CD8-positive, alpha-beta memory T cell (primary cell): ENCODE data around the gene GRID1. TPM values are rescaled to one million over a fixed set of nuclear protein-coding genes. Genes with fewer than 3 reads are reported as not detected.

ENCODE experiments used
- CTCF ChIA-PET: fragments of 350-600 bp; sonication (Branson Sonifier 250); formaldehyde crosslinking; loops from one replicate; lab custom pipeline; 2021; ENCODE audit warnings: antibody characterized with exemption; lab: Charles Lee
- POLR2A ChIA-PET: fragments of 350-600 bp; sonication (Branson Sonifier 250); formaldehyde crosslinking; loops from one replicate; lab custom pipeline; 2021; ENCODE audit warnings: antibody characterized with exemption; lab: Charles Lee
- DNase-seq, 5 donors: peaks; one replicate each; pipeline versions ENCODE4 v3.0.0 to v3.0.0-alpha.2; 2020 to 2022; ENCODE audit warnings: mixed read lengths in 1 of 5
- H3K27ac ChIP-seq: one replicate; pipeline ENCODE4 v1.7.0; 2013; ENCODE audit warnings: low read depth, mild to moderate bottlenecking, low read length, moderate library complexity
- H3K27me3 ChIP-seq: 2 replicates; pipeline ENCODE4 v1.7.0; 2013; ENCODE audit warnings: low read length, mild to moderate bottlenecking; ENCODE audit not compliant: insufficient read depth, poor library complexity, severe bottlenecking
- H3K36me3 ChIP-seq: 2 replicates; pipeline ENCODE4 v1.7.0; 2013; ENCODE audit warnings: mild to moderate bottlenecking, low read length, moderate library complexity; ENCODE audit not compliant: insufficient read depth
- H3K4me1 ChIP-seq: 2 replicates; pipeline ENCODE4 v1.7.0; 2013; ENCODE audit warnings: mild to moderate bottlenecking, low read length, moderate library complexity; ENCODE audit not compliant: insufficient read depth
- H3K4me3 ChIP-seq: 2 replicates; pipeline ENCODE4 v1.7.0; 2013; ENCODE audit warnings: mild to moderate bottlenecking, low read length
- H3K9me3 ChIP-seq: 2 replicates; pipeline ENCODE4 v1.7.0; 2013; ENCODE audit warnings: mild to moderate bottlenecking, low read length
- H3K27ac Mint-ChIP-seq, 8 donors: one replicate each; pipeline ENCODE4 v1.8.0; 2020 to 2021; ENCODE audit warnings: mixed read lengths in 8 of 8, mild to moderate bottlenecking in 6 of 8, inconsistent platforms in 3 of 8, moderate library complexity in 3 of 8
- H3K27me3 Mint-ChIP-seq, 2 donors: one replicate each; pipeline ENCODE4 v1.8.0; 2020 to 2021; ENCODE audit warnings: mixed read lengths in 2 of 2, mild to moderate bottlenecking in 1 of 2, moderate library complexity in 1 of 2
- H3K36me3 Mint-ChIP-seq, 3 donors: one replicate each; pipeline ENCODE4 v1.8.0; 2020 to 2021; ENCODE audit warnings: mixed read lengths in 3 of 3, inconsistent platforms in 1 of 3, mild to moderate bottlenecking in 1 of 3
- H3K4me1 Mint-ChIP-seq, 3 donors: one replicate each; pipeline ENCODE4 v1.8.0; 2020 to 2021; ENCODE audit warnings: mixed read lengths in 3 of 3, inconsistent platforms in 1 of 3, mild to moderate bottlenecking in 1 of 3
- H3K4me3 Mint-ChIP-seq, 7 donors: one replicate each; pipeline ENCODE4 v1.8.0; 2020 to 2021; ENCODE audit warnings: mixed read lengths in 7 of 7, mild to moderate bottlenecking in 6 of 7, moderate library complexity in 4 of 7, inconsistent platforms in 2 of 7
- H3K9me3 Mint-ChIP-seq, 5 donors: one replicate each; pipeline ENCODE4 v1.8.0; 2020 to 2022; ENCODE audit warnings: mixed read lengths in 5 of 5, mild to moderate bottlenecking in 3 of 5, moderate library complexity in 2 of 5, inconsistent platforms in 1 of 5
- polyA plus RNA-seq: library from polyadenylated mRNA; unstranded; fragments of 300-500 nt; fragmentation: Illumina TruSeq; gene quantifications from one replicate; pipeline ENCODE4 v1.2.3, GENCODE V29; 2021
- total RNA-seq, 2 experiments: library from RNA; stranded (reverse); gene quantifications; one replicate each; pipeline ENCODE4 v1.2.3, GENCODE V29; 2021

The GRID1 gene
- total and polyA plus RNA-seq, 3 experiments from 2014 or later = not detected

- H3K27me3 ChIP-seq = peaks cover 16% of the 10 kb centered on the region
- no peaks in the 10 kb centered on the region for H3K9me3 ChIP-seq
- H3K9me3 Mint-ChIP-seq = peaks cover 0 to 2% (median 0%) of the 10 kb centered on the region in 5 donors
- no peaks in the 10 kb centered on the region for H3K36me3 ChIP-seq
- H3K4me1 ChIP-seq = peaks cover 9% of the 10 kb centered on the region
- H3K27ac Mint-ChIP-seq = no peak overlapping the region
- ChIA-PET POLR2A (no interaction called here), CTCF (interaction anchor here (1.9 kb wide), 1 partner anchor 15 kb away, joined by 5 read pairs; no protein-coding TSS in a partner anchor)
- H3K27ac ChIP-seq = no peak overlapping the region
- no peaks in the 10 kb centered on the region for H3K36me3 Mint-ChIP-seq
- peaks cover 4 to 23% (median 9%) of the 10 kb centered on the region in 3 donors for H3K4me1 Mint-ChIP-seq
- DNase-seq = no peak
- peaks cover 20 to 41% of the 10 kb centered on the region in 2 donors for H3K27me3 Mint-ChIP-seq
- H3K4me3 ChIP-seq = no peak overlapping the region
- H3K4me3 Mint-ChIP-seq = peak overlapping the region in 1 of 7 donors; percentile 65
These were observed 5.2 kb downstream of the GRID1 start for GRCh38 chr10:86361156-86362128.

GRCh38 chr10:86360657-86361056 is 5.9 kb downstream of the GRID1 start:
- Histone ChIP-seq H3K4me1 (peaks cover 7% of the 10 kb centered on the region), H3K36me3 (no peaks in the 10 kb centered on the region), H3K27ac (no peak overlapping the region), H3K9me3 (no peaks in the 10 kb centered on the region), H3K4me3 (no peak overlapping the region), H3K27me3 (peaks cover 14% of the 10 kb centered on the region)
- peaks cover 3 to 21% (median 8%) of the 10 kb centered on the region in 3 donors for H3K4me1 Mint-ChIP-seq
- no peak for DNase-seq
- no peak overlapping the region for H3K27ac Mint-ChIP-seq
- H3K27me3 Mint-ChIP-seq = peaks cover 20 to 43% of the 10 kb centered on the region in 2 donors
- ChIA-PET POLR2A (no interaction called here), CTCF (no interaction called here)
- H3K4me3 Mint-ChIP-seq = no peak overlapping the region
- H3K36me3 Mint-ChIP-seq = no peaks in the 10 kb centered on the region
- H3K9me3 Mint-ChIP-seq = peaks cover 0 to 2% (median 0%) of the 10 kb centered on the region in 5 donors

GRCh38 chr10:86359954-86360353 is 6.6 kb downstream of the GRID1 start:
- Mint-ChIP-seq H3K4me3 (no peak overlapping the region), H3K4me1 (peaks cover 0 to 16% (median 4%) of the 10 kb centered on the region in 3 donors), H3K36me3 (no peaks in the 10 kb centered on the region), H3K27me3 (peaks cover 18 to 41% of the 10 kb centered on the region in 2 donors), H3K9me3 (peaks cover 0 to 2% (median 0%) of the 10 kb centered on the region in 5 donors), H3K27ac (no peak overlapping the region)
- Histone ChIP-seq H3K27ac (no peak overlapping the region), H3K9me3 (no peaks in the 10 kb centered on the region), H3K27me3 (peaks cover 10% of the 10 kb centered on the region), H3K36me3 (no peaks in the 10 kb centered on the region), H3K4me3 (no peak overlapping the region), H3K4me1 (peaks cover under 1% of the 10 kb centered on the region)
- DNase-seq = no peak
- CTCF ChIA-PET = no interaction called here
- POLR2A ChIA-PET = no interaction called here

DNA sequence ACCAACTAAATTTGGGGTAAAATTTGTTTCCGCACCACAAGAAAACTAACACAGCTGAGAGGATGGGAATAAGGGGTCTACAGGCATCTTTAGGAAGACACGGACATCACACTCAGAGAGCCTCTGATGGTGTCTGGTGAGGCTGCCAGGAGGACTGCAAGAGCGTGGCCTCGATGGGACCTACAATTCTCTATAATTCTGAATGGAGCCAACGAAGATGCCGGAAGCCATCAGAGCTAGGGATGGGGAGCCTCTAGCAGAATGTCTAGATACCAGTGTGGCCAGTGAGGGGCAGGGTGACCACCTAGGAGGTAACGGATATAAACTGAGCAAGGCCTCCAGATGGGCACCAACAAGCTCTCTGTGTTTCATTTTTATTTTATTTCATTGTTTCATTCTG is 7.5 kb downstream of the GRID1 start:
- DNase-seq = no peak
- Mint-ChIP-seq H3K36me3 (no peaks in the 10 kb centered on the region), H3K4me3 (no peak overlapping the region), H3K4me1 (peaks cover 0 to 10% (median 2%) of the 10 kb centered on the region in 3 donors), H3K9me3 (peaks cover 0 to 2% (median 0%) of the 10 kb centered on the region in 5 donors), H3K27ac (peak overlapping the region in 1 of 8 donors; percentile 51), H3K27me3 (peaks cover 13 to 43% of the 10 kb centered on the region in 2 donors)
- no peak overlapping the region for H3K27ac ChIP-seq
- no peaks in the 10 kb centered on the region for H3K36me3 ChIP-seq
- H3K9me3 ChIP-seq = no peaks in the 10 kb centered on the region
- peaks cover 4% of the 10 kb centered on the region for H3K27me3 ChIP-seq
- H3K4me3 ChIP-seq = no peak overlapping the region
- POLR2A ChIA-PET = no interaction called here
- no peaks in the 10 kb centered on the region for H3K4me1 ChIP-seq
- CTCF ChIA-PET = no interaction called here

GRCh38 chr10:86357676-86358075 is 8.9 kb downstream of the GRID1 start:
- H3K9me3 Mint-ChIP-seq = peaks cover 0 to 2% (median 0%) of the 10 kb centered on the region in 5 donors
- H3K27ac Mint-ChIP-seq = peak overlapping the region in 1 of 8 donors; percentile 35
- H3K27ac ChIP-seq = no peak overlapping the region
- H3K4me1 ChIP-seq = no peaks in the 10 kb centered on the region
- ChIA-PET POLR2A (no interaction called here), CTCF (no interaction called here)
- peaks cover 9 to 39% of the 10 kb centered on the region in 2 donors for H3K27me3 Mint-ChIP-seq
- H3K4me1 Mint-ChIP-seq = no peaks in the 10 kb centered on the region
- no peaks in the 10 kb centered on the region for H3K36me3 ChIP-seq
- H3K36me3 Mint-ChIP-seq = peaks cover 0 to 1% (median 0%) of the 10 kb centered on the region in 3 donors
- no peak overlapping the region for H3K4me3 ChIP-seq
- H3K27me3 ChIP-seq = no peaks in the 10 kb centered on the region
- H3K9me3 ChIP-seq = no peaks in the 10 kb centered on the region
- no peak overlapping the region for H3K4me3 Mint-ChIP-seq
- DNase-seq = no peak

- POLR2A ChIA-PET = no interaction called here
- Histone ChIP-seq H3K4me1 (no peaks in the 10 kb centered on the region), H3K9me3 (no peaks in the 10 kb centered on the region), H3K27ac (no peak overlapping the region), H3K36me3 (no peaks in the 10 kb centered on the region), H3K27me3 (no peaks in the 10 kb centered on the region), H3K4me3 (no peak overlapping the region)
- CTCF ChIA-PET = no interaction called here
- H3K27ac Mint-ChIP-seq = peak overlapping the region in 1 of 8 donors; percentile 34
- no peaks in the 10 kb centered on the region for H3K4me1 Mint-ChIP-seq
- peaks cover 0 to 6% (median 0%) of the 10 kb centered on the region in 5 donors for H3K9me3 Mint-ChIP-seq
- peaks cover 0 to 5% (median 0%) of the 10 kb centered on the region in 3 donors for H3K36me3 Mint-ChIP-seq
- H3K4me3 Mint-ChIP-seq = no peak overlapping the region
- H3K27me3 Mint-ChIP-seq = peaks cover 2 to 39% of the 10 kb centered on the region in 2 donors
- no peak for DNase-seq
These were observed 9.6 kb downstream of the GRID1 start for GRCh38 chr10:86357041-86357440.

DNA sequence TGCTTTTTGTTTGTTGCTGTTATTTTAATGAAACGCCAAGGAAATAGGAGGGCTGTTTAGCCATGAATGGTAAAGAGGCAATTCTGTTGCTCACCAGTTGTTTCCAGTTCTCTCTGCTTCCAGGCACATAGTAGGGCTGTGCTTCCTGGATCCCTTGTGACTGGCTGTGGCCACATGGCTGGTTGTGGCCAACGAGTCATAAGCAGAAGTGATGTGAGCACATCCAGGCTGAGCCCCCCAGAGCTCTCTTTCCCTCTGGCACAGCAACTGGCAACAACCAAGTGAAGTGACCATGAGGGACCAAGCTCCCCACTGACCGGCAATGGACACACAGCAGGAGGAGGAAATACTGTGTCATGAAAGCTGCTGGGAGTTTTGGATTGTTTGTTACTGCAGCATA is 10.3 kb downstream of the GRID1 start:
- Histone ChIP-seq H3K36me3 (no peaks in the 10 kb centered on the region), H3K4me1 (no peaks in the 10 kb centered on the region), H3K27me3 (no peaks in the 10 kb centered on the region), H3K27ac (no peak overlapping the region), H3K4me3 (no peak overlapping the region), H3K9me3 (no peaks in the 10 kb centered on the region)
- ChIA-PET POLR2A (no interaction called here), CTCF (no interaction called here)
- H3K4me1 Mint-ChIP-seq = no peaks in the 10 kb centered on the region
- DNase-seq = no peak
- H3K27ac Mint-ChIP-seq = no peak overlapping the region
- H3K9me3 Mint-ChIP-seq = peaks cover 0 to 6% (median 0%) of the 10 kb centered on the region in 5 donors
- H3K36me3 Mint-ChIP-seq = peaks cover 0 to 5% (median 0%) of the 10 kb centered on the region in 3 donors
- H3K27me3 Mint-ChIP-seq = peaks cover 2 to 38% of the 10 kb centered on the region in 2 donors
- H3K4me3 Mint-ChIP-seq = no peak overlapping the region

DNA sequence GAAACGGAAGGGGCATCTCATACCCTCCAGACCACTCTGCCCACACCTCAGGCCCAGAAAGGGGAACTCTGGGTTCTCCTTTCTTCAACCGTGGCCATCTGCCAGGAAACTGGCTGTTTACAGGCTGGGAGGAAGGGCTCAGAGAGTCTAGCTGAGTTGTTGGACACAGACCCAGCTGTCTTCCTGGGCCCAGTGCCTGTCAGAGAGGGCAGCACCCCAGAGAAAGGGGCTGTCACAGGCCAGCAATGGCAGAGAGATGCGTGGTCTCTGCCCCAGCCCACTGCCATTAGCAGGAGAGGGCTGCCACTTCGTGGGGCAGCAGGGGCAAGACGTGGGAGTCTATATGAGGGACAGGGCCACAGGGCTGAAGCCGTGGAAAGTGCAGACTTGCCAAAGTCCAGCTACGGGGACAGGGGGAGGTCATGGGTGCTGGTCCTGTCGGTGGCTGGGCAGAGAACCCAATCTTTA is 11.0 kb downstream of the GRID1 start:
- no peak overlapping the region for H3K4me3 Mint-ChIP-seq
- H3K27me3 ChIP-seq = no peaks in the 10 kb centered on the region
- no peaks in the 10 kb centered on the region for H3K4me1 Mint-ChIP-seq
- H3K27ac ChIP-seq = no peak overlapping the region
- no peak overlapping the region for H3K4me3 ChIP-seq
- H3K9me3 Mint-ChIP-seq = peaks cover 0 to 6% (median 0%) of the 10 kb centered on the region in 5 donors
- H3K27ac Mint-ChIP-seq = no peak overlapping the region
- DNase-seq = no peak
- H3K36me3 Mint-ChIP-seq = peaks cover 0 to 5% (median 0%) of the 10 kb centered on the region in 3 donors
- no peaks in the 10 kb centered on the region for H3K4me1 ChIP-seq
- no peaks in the 10 kb centered on the region for H3K36me3 ChIP-seq
- peaks cover 2 to 33% of the 10 kb centered on the region in 2 donors for H3K27me3 Mint-ChIP-seq
- POLR2A ChIA-PET = no interaction called here
- CTCF ChIA-PET = interaction anchor here (0.8 kb wide), 1 partner anchor 9 kb away, joined by 3 read pairs; no protein-coding TSS in a partner anchor
- no peaks in the 10 kb centered on the region for H3K9me3 ChIP-seq
